Measurements from ENCODE around the gene ROCK2.
"Not testable (repeated sequence)": the region's sequence is repeated elsewhere in the genome, so short reads cannot be mapped to it uniquely, and the experiment has no call there.

DNA sequence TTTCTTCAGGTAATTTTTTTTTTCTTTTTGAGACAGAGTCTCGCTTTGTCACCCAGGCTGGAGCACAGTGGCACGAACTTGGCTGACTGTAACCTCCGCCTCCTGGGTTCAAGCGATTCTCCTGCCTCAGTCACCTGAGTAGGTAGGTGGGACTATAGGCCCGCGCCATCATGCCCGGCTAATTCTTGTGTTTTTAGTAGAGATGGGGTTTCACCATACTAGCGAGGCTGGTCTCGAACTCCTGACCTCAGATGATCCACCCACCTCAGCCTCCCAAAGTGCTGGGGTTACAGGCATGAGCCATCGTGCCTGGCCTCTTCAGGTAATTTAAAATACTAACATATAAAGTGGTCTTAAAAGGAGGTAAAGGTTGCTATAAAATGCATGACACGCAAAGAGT is 113.2 kb downstream of the ROCK2 start:
- TF ChIP-seq EP300, POLR2AphosphoS5 (IDR thresholded peaks at IDR 0.05): not testable (repeated sequence)
